Activated CD8-positive, alpha-beta memory T cell treated with anti-CD3 and anti-CD28 coated beads, Interleukin-2, amount 50 U/mL, for 1 hour (primary cell): ENCODE data around the gene LAGE3.

ENCODE experiments used
- DNase-seq: peaks from one replicate; pipeline ENCODE4 v3.0.0-alpha.2; 2020; ENCODE audit errors: extremely low read depth

LAGE3 gene

GRCh38 chrX:154435171-154435733 lies 43.8 kb downstream of the LAGE3 start:
- no peak for DNase-seq

- DNase-seq: no peak
Measured at GRCh38 chrX:154434394-154435168, 44.5 kb downstream of the LAGE3 start.

GRCh38 chrX:154433605-154434004 lies 45.5 kb downstream of the LAGE3 start:
- DNase-seq: no peak

- DNase-seq: no peak
Measured at GRCh38 chrX:154432210-154432609, 46.9 kb downstream of the LAGE3 start.

- DNase-seq: no peak
Measured at GRCh38 chrX:154431341-154431740, 47.7 kb downstream of the LAGE3 start.

- DNase-seq: no peak
Measured at GRCh38 chrX:154430916-154431315, 48.2 kb downstream of the LAGE3 start.

GRCh38 chrX:154430479-154430878 lies 48.6 kb downstream of the LAGE3 start:
- DNase-seq: no peak

- DNase-seq: no peak
Measured at GRCh38 chrX:154429711-154430110, 49.4 kb downstream of the LAGE3 start.

- DNase-seq: peak; percentile 68
Measured at GRCh38 chrX:154428176-154429171, 50.6 kb downstream of the LAGE3 start, which contains the start of gene ATP6AP1. TSS of gene ATP6AP1 (plus strand) at chrX:154428677. CDS start at chrX:154428693, 16 bp downstream.
